ENCODE data around the gene TRIM31. TPM values are rescaled to one million over a fixed set of nuclear protein-coding genes. Genes with fewer than 3 reads are reported as not detected.

The TRIM31 gene
- total RNA-seq, 1 donor from 2014 or later = 1.8 TPM

GRCh38 chr6:30116724-30117123 is 3.8 kb upstream of the TRIM31 start:
- Mint-ChIP-seq H3K27ac (no peak overlapping the region), H3K27me3 (peaks cover 70% of the 10 kb centered on the region), H3K9me3 (no peaks in the 10 kb centered on the region), H3K4me1 (ENCODE audit: unreplicated experiment) (no peaks in the 10 kb centered on the region), H3K36me3 (no peaks in the 10 kb centered on the region), H3K4me3 (no peak overlapping the region)
- TF ChIP-seq CTCF (conservative IDR thresholded peaks at IDR 0.05) = peak; percentile 63
- DNase-seq (ENCODE audit: extremely low spot score, unreplicated experiment) = no peak

- DNase-seq (ENCODE audit: extremely low spot score, unreplicated experiment) = no peak
- TF ChIP-seq CTCF (conservative IDR thresholded peaks at IDR 0.05) = no peak
- Mint-ChIP-seq H3K36me3 (no peaks in the 10 kb centered on the region), H3K4me3 (no peak overlapping the region), H3K27ac (no peak overlapping the region), H3K4me1 (ENCODE audit: unreplicated experiment) (no peaks in the 10 kb centered on the region), H3K9me3 (no peaks in the 10 kb centered on the region), H3K27me3 (peaks cover 66% of the 10 kb centered on the region)
Observed at GRCh38 chr6:30113841-30114240, 951 bp upstream of the TRIM31 start.

GRCh38 chr6:30112402-30112994 is 392 bp downstream of the TRIM31 start:
- no peaks in the 10 kb centered on the region for H3K4me1 Mint-ChIP-seq (ENCODE audit: unreplicated experiment)
- no peak overlapping the region for H3K4me3 Mint-ChIP-seq
- no peak overlapping the region for H3K27ac Mint-ChIP-seq
- H3K27me3 Mint-ChIP-seq = peaks cover 71% of the 10 kb centered on the region
- no peaks in the 10 kb centered on the region for H3K36me3 Mint-ChIP-seq
- no peak for TF ChIP-seq CTCF (conservative IDR thresholded peaks at IDR 0.05)
- H3K9me3 Mint-ChIP-seq = no peaks in the 10 kb centered on the region
- no peak for DNase-seq (ENCODE audit: extremely low spot score, unreplicated experiment)

GRCh38 chr6:30111266-30111856 is 1.5 kb downstream of the TRIM31 start:
- no peaks in the 10 kb centered on the region for H3K9me3 Mint-ChIP-seq
- H3K27ac Mint-ChIP-seq = no peak overlapping the region
- no peaks in the 10 kb centered on the region for H3K4me1 Mint-ChIP-seq (ENCODE audit: unreplicated experiment)
- no peak for TF ChIP-seq CTCF (conservative IDR thresholded peaks at IDR 0.05)
- H3K27me3 Mint-ChIP-seq = peaks cover 81% of the 10 kb centered on the region
- no peak for DNase-seq (ENCODE audit: extremely low spot score, unreplicated experiment)
- no peak overlapping the region for H3K4me3 Mint-ChIP-seq
- no peaks in the 10 kb centered on the region for H3K36me3 Mint-ChIP-seq

GRCh38 chr6:30104661-30105060 is 8.2 kb downstream of the TRIM31 start:
- no peaks in the 10 kb centered on the region for H3K36me3 Mint-ChIP-seq
- H3K4me1 Mint-ChIP-seq (ENCODE audit: unreplicated experiment) = peaks cover 18% of the 10 kb centered on the region
- DNase-seq (ENCODE audit: extremely low spot score, unreplicated experiment) = no peak
- H3K9me3 Mint-ChIP-seq = no peaks in the 10 kb centered on the region
- TF ChIP-seq CTCF (conservative IDR thresholded peaks at IDR 0.05) = no peak
- H3K27ac Mint-ChIP-seq = no peak overlapping the region
- H3K27me3 Mint-ChIP-seq = peaks cover 80% of the 10 kb centered on the region
- H3K4me3 Mint-ChIP-seq = no peak overlapping the region

Measured in type B pancreatic cell (in vitro differentiated cells).